ENCODE measurements around the gene ZNF319.

GRCh38 chr16:58041628-58041955, 41.1 kb upstream of the ZNF319 start:
- TF ChIP-seq CTCF (conservative IDR thresholded peaks at IDR 0.05 in 1 of 2, IDR thresholded peaks at IDR 0.05 in 1 of 2; ENCODE audit: extremely low read depth in 1 of 2, insufficient read depth in 1 of 2, low read depth in 1 of 2, low read length in 2 of 2) (no peak), EZH2 (IDR thresholded peaks at IDR 0.05; ENCODE audit: borderline replicate concordance, low read length) (no peak)

All from mammary epithelial cell (primary cell).